ENCODE measurements around the gene MED16.
"Not testable (repeated sequence)": the region's sequence is repeated elsewhere in the genome, so short reads cannot be mapped to it uniquely, and the experiment has no call there.

The MED16 gene

DNA sequence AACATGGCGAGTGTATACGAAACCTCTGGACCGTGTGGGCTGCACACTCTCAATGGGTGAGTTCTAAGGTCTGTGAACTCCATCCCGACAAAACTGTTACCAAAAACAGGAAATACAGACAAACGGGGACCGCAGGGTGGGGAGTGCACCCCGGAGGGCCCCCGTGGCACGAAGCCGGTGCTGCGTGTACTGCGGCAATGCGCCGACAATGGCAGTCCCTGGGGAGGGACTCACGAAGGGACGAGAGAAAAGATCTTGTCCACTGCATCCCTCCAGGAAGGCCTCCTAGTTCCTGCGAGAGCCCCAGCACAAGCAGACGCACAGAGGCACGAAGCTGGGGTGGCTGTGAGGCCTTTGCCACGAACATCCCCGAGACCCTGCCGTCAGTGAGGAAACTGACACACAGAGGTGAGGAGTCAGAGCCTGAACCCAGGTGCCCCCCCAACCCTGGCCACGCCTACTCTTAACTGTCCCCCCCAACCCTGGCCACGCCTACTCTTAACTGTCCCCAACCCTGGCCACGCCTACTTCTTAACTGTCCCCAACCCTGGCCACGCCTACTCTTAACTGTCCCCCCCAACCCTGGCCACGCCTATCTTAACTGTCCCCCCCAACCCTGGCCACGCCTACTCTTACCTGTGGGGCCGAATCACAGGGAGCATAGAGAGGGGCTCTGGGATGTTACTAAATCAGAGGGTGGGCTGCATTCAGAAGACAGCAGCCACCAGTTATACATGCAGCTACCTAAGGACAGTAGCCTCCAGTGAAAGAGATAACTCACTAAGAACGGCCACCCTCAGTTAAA lies 4.2 kb downstream of the MED16 start:
- DNase-seq: no peak

DNA sequence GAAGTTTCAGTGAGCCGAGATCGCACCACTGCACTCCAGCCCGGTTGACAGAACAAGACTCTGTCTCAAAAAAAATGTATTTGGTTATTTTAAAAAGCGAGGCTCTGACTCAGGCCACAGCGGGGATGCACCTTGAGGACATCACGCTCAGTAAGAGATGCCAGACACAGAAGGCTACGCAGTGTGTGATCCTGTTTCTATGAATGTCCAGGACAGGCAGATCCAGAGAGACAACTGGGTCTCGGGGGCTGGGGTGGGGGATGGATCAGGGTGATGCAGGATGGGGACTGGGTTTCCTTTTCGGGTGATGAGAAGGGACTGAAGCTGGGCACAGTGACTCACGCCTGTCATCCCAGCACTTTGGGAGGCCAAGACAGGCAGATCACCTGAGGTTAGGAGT lies 5.4 kb downstream of the MED16 start:
- no peak for DNase-seq

DNA sequence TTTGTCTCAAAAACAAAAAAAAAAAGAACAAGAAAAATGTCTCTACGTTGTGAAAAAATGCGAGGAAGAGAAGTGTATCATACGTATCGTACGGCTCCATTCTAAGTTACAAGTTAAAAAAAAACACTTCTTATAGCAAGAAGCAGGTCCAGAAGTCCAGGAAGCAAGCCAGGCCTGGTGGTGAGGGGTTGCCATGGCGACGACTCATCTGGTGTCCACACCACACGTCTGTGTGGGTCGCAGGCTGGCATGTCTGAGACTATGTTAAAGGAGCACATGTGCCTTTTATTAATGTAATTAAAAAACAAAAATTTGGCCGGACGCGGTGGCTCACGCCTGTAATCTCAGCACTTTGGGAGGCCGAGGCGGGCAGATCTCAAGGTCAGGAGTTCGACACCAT lies 5.9 kb downstream of the MED16 start:
- DNase-seq: no peak

DNA sequence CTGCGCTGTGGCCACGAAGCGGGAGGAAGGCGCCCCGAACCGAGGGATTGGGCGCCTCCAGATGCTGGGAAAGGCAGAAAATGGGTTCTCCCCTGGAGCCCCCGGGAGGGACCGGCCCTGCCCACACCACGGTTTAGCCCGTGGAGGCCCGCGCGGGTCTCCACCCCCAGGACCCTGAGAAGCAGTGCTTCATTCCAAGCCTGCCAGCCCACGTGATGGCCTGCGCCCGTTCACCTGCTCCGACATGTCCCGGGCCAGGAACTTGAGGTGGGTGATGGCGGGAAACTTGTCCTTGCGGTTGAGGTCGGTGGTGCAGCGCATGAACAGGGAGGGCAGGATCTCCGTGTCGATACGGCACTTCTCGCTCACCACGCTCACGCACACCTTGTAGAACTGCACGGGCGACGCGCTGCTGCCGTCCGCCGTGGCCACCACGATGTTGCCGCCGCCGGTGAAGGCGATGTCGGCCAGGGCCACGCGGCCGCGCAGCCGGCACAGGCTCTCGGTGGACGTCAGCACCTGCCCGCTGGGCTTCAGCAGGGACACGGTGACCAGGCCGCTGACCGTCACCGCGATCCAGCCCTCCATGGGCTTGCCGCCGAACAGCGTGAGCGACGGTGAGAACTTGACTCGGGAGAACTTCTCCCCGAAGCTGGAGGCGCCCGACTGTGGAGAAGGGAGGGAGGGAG lies 7.3 kb downstream of the MED16 start:
- no peak for DNase-seq

DNA sequence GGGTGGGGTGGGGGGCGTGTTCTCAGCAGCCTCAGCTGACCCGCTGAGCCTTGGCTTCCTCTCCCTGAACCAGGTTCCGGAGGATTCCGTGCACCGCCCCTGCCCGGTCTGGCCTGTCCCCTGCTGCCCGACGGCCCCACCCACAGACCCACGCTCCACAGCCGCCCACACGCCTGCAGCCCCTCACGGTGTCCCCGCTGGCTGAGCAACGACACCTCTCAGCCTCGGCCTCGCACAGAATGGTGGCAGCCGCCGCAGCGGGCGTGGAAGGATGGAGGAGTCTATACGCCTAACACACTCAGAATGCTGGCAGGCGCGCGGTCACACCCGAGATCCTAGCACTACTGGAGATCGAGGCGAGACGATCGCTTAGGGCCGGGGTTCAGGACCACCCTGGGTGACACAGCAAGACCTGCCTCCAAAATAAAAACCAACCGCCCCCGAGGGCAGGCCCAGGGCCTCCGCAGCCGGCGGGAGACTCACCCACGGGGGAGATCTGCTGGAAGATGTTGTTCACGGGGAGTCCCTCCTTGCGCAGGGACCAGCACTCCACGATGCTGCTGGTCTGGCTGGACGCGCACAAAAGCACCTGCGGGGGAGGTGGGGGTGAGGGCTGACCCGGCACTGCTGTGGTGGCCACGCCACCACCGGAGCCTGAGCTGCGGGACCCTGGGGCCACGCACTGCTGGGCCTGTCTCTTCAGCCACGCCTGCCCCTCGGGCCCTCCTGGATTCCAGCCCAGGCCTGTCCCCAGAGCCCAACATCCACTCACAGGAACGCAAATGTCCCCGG lies 8.4 kb downstream of the MED16 start:
- no peak for DNase-seq

DNA sequence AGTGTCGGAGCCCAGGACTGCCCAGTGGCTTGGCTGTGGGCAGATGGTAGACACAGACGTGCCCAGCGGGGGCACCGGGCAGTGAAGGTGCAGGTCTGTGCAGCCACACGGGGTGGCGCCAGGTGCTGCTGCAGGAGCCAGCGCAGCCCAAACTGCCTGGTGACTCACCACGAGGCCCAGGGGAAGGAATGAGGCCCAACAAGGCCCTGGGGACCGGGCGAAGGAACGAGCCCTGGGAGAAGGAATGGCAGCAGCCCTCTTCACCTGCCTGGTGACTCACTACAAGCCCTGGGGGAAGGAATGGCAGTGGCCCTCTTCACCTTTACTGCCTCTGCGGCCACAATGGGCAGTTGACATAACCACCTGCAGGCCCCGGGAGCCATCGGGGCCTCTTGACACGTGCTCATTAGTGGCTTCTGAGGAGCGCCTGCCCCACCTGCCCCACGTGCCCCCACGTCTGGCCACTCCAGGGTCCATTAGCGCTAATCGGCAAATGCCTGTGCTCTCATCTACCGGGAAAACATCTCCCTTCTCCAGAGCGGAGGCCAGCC lies 9.3 kb downstream of the MED16 start:
- DNase-seq: no peak

DNA sequence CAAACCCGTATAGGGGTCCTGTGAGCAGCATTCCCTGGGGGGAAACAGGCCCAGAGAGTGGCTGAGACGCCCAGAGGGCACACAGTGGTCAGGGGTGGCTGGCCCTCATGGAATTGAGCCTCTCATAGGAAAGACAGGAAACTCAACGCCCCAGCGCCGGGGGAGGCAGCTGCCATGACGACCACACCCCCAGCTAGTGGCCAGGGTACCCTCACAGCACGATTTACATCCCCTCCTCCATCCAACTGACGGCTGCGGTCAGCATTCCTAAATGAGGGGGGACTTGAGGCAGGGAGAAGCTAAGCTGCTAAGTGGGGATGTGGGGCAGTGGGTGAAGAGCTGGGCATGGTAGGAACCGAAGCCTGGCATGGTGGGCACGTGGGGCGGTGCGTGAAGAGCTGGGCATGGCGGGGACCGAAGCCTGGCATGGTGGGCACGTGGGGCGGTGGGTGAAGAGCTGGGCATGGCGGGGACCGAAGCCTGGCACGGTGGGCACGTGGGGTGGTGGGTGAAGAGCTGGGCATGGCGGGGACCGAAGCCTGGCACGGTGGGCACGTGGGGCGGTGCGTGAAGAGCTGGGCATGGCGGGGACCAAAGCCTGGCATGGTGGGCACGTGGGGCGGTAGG lies 10.0 kb downstream of the MED16 start:
- DNase-seq: no peak

DNA sequence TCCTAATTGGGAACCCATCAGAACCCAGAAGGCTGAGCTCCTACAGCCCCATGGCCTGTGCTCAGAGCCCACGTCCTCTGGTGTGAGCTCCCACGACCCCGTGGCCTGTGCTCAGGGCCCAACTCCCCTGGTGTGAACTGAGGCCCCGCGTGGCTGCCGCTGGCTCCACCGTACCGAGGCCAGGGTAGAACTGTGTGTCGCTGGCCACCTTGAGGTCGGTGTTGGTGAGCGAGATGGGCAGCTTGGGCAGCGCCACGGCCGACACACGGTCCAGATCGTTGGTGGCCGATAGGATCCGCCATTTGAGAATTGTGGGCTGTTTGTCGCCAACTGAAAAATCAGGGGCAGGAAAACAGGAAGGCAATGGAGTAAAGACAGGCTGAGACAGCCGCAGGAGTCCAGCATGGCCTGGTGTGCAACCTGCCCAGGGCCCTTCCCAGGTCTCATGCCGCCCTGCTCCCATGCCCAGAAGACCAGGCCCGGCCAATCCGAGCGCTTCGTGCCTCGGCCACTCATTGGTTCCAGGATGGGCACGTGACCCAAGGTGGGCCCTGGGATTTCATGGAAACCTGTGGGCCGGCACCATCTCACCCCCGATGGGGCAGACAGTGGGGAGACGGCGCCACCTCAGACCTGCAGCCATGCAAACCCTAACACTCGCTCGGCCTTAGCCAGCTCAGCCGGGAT lies 11.5 kb downstream of the MED16 start:
- DNase-seq: no peak

DNA sequence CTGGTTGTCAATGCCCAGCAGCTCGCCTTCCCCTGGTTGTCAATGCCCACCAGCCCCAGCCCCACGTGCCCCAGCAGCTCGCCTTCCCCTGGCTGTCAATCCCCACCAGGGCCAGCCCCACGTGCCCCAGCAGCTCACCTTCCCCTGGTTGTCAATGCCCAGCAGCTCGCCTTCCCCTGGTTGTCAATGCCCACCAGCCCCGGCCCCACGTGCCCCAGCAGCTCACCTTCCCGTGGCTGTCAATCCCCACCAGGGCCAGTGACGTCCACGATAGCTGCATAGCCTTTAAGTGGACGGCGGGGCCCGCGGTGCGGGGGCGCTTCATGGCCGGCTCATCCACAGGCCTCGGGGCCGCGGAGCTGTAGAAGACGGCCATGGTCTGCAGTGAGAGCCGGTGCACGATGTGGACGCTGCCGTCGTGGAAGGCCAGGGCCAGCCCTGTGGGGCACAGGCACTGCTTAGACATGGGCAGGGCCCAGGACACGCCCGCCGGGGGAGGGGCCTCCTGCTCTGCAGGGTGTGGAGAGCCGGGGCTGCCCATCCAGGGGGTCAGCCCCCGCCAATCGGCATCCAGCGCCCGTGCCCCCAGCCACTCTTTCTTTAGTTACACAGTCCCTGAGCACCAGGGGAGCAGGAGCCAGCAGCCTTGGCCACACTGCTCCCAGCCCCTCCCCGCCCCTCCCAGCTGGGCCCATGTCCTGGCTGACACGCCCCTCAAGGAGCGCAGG lies 13.1 kb downstream of the MED16 start:
- no peak for DNase-seq

DNA sequence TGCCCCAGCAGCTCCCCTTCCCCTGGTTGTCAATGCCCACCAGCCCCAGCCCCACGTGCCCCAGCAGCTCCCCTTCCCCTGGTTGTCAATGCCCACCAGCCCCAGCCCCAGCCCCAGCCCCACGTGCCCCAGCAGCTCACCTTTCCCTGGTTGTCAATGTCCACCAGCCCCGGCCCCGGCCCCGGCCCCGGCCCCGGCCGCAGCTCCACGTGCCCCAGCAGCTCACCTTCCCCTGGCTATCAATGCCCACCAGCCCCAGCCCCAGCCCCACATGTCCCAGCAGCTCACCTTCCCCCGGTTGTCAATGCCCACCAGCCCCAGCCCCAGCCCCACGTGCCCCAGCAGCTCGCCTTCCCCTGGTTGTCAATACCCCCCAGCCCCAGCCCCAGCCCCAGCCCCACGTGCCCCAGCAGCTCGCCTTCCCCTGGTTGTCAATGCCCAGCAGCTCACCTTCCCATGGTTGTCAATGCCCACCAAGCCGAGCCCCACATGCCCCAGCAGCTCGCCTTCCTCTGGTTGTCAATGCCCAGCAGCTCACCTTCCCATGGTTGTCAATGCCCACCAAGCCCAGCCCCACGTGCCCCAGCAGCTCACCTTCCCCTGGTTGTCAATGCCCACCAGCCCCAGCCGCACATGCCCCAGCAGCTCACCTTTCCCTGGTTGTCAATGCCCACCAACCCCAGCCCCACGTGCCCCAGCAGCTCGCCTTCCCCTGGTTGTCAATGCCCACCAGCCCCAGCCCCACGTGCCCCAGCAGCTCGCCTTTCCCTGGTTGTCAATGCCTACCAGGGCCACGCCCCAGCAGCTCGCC lies 14.0 kb downstream of the MED16 start:
- DNase-seq: not testable (repeated sequence)

DNA sequence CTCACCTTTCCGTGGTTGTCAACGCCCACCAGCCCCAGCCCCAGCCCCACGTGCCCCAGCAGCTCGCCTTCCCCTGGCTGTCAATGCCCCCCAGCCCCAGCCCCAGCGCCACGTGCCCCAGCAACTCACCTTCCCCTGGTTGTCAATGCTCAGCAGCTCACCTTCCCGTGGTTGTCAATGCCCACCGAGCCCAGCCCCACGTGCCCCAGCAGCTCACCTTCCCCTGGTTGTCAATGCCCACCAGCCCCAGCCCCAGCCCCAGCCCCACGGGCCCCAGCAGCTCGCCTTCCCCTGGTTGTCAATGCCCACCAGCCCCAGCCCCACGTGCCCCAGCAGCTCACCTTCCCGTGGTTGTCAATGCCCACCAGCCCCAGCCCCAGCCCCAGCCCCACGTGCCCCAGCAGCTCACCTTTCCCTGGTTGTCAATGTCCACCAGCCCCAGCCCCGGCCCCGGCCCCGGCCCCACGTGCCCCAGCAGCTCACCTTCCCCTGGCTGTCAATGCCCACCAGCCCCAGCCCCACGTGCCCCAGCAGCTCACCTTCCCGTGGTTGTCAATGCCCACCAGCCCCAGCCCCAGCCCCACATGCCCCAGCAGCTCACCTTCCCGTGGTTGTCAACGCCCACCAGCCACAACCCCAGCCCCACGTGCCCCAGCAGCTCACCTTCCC lies 14.9 kb downstream of the MED16 start:
- DNase-seq: not testable (repeated sequence)

DNA sequence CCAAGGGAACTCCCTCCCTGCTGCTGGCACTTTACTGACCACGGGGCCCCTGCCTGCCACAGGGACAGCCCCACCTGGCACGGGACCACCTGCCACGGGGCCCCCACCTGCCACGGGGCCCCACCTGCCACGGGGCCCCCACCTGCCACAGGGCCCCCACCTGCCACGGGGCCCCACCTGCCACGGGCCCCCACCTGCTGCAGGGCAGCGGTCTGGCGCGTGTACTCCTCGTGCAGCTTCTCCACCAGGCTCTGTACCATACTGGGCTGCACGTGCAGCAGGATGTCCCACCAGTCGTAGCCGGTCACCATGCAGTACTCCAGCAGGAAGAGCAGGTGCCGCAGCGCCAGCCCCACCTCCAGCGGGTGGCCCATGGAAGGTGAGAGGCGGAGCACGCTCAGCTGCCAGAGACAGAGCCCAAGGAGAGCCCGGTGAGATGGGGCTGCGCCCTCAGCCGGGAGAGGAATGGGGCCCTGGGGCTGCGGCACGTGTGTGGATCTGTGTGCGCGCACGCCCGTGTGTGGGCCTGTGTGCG lies 16.1 kb downstream of the MED16 start:
- DNase-seq: no peak

DNA sequence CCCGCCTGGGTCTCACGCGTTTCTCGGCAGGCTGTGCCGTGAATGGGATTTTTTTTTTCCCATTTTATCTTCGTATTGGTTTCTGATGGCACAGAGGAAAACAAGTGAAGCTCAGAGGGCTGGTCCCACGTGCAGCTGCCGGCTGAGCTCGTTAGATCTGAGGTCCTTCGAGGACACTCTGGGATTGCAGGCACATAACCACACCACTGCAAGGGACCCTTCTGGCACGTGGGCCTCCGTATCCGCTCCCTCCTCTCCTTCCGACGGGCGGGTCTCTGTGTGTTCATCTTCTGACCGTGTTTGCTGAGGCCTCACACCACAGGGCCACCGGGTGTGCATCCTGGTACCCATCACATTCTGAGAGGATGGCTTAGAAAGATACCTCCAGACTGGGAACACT lies 16.9 kb downstream of the MED16 start:
- DNase-seq: no peak

DNA sequence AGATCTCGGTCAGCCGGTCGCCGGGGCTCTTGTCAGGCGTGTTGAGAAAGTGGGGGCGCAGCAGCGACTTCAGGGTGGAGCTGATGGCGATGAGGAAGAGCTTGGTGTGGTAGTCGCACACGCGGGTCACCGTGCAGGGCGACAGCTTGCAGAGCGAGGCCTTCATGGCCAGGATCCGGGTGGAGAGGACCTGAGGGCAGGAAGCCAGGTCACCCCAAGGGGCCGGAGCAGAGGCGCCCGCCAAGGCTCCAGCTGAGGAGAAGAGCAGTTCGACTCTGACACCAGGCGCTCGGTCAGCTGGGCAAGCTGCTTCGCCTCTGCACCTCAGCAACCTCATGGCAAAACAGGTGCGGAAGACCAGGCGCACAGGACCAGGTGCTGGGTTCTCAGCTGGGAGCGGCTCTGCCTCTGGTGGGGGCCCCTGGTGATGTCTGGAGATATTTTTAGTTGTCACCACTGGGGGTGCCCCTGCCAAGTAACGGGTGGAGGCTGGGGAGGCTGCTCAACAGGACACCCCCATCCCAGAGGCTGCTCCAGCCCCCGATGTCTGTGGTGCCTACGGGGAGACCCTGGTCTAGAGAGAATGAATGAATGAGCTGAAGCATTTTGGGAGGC lies 17.6 kb downstream of the MED16 start:
- no peak for DNase-seq

DNA sequence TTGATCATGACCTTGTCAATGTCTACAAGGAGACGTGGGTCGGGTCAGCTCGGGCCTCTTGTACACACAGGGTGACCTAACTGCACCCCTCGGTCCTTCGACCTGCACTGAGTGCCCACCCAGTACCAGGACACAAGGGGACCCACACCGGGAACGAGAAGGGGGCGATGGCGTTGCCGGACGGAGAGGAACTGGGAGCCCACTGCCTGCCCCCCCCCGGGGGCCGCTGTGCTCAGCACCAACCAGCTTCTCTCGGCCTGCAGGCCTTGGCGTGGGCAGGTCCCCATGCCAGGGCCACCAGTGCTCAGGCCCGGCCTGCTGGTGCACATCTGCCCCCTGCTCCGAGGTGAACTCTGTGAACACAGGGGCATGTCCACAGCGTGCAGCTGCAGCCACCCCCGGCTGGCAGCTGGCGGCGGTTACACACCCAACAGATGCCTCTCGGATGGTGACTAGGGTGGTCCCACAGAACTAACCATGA lies 19.4 kb downstream of the MED16 start:
- no peak for DNase-seq

DNA sequence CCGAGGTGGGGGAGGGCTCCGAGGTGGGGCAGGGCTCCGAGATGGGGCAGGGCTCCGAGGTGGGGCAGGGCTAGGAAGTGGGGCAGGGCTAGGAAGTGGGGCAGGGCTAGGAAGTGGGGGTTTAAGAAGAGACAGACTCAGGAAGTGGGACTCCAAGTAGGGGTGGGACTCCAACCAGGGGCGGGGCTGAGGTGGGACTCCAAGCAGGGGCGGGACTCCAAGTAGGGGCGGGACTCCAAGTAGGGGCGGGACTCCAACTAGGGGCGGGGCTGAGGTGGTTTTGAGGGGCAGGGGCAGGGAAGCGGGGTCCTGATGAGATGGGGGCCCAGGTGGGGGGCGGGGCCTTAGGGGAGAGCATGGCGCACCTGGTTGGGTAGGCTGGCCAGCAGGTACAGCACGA lies 19.9 kb downstream of the MED16 start:
- DNase-seq: peak; percentile 71

DNA sequence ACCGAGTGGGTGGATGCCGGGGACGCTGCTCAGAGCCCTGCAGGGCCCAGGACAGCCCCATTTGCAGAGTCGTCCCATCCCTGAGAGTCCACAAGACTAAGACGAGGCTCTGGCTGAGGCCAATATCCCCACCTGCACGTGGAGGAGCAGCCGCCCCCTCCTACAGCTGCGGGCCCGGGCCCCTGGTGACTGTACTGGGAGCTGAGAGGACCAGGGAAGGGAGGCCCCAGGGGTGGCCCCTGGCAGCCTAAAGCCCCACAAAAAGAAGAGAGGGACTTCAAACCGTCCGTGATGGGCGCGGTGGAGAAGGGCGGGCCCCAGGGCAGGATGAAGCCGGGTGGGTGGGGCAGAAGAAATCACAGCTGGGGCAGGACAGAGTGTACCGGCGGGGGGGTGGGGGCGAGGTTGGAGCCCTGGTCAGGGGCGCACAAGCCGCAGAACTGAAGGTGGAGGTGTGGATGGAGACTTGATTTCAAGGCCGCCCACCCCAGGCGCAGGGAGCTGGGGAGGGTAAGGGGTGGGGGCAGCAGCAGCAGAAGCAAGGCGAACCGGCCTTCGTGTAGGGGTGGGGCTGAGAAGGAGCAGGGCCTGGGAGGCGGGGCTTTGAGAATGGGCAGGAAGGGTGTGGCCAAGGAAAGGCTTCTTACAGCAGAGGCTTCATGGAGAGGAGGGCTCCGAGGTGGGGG lies 20.6 kb downstream of the MED16 start:
- DNase-seq: peak; percentile 90

DNA sequence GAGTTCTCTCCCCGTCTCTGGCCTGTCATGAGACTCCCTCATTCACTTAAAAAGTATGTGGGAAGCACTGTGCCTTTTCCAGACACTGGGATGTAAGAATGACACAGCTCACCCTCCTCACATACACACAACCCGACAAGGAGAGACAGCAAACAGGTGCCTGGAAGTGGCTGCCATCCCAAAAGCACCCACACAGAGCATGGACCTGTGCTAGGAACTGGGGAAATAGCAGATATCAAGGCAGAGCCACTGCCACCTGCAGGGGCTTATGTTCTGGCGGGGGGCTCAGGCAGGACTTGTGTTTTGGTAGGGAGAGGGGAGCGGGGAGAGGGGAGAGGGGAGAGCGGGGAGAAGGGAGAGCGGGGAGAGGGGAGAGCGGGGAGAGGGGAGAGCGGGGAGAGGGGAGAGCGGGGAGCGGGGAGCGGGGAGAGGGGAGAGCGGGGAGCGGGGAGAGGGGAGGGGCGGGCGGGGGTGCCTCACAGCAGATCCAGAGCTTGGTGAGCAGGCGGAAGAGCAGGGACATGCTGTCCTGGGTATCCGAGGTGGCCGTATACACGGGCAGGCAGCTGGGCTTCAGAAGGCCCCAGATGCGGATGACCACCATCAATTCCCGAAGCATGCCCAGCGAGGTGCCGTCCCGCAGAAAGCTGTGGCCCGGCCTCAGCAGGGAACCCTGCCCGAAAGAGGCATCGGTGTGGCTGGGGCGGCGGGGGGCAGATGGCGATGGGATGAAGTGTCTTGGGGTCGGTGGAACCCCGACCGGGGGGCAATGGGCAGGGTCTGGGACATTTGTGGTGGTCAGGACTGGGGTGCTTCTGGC lies 21.3 kb downstream of the MED16 start:
- DNase-seq: no peak
